Measurements from ENCODE around the gene TRIM41.
"Not testable (repeated sequence)": the region's sequence is repeated elsewhere in the genome, so short reads cannot be mapped to it uniquely, and the experiment has no call there.

The TRIM41 gene

DNA sequence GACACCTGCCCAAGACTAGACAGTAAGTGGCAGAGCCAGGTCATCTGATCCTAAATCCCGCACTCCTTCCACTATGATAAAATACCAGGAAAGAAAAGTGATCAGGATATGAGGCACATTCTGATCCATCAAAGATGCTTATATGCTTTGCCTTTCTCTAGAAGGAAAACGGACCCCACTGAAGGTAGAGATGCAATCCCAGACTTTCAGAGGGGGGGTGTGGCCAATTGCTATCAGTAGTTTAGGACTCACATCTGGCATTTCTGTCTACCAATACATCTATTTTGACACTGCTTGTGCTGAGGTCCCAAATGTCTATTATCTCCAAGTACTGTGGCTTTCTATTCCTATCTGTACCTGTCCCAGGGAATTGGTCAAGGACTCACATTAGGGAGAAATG is 36.2 kb downstream of the TRIM41 start:
- DNase-seq = no peak

DNA sequence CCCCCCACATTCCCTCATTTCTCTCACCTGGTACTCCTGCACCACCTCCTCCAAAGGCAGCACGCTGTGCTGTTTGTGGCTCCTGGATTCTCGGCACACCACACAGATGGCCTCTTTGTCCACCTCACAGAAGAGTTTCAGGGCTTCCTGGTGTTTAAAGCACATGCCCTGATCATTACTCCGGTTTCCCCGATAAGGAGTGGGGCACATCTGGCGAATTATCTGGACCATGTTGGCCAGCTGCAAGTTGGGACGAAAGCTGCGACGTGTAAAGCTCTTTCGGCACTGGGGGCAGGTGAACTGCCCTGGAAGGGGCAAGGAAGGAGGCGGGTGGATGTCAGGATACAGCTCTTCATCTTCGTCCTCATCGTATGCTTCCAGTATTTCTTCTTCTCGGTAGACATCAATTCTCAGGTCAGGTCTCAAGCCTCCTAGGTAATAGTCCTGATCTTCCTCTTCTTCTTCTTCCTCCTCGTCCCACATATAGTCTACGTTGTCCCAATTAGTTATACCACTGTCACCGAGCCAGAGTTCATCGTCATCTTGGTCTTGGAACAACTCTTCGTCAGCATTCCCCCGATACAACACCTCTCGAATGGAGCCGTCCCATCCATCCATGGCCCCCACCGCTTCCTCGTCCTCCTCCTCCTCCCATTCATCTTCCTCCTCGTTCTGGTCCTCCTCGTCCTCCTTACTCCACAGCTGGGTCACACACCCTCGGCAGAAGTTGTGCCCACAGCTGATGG is 37.1 kb downstream of the TRIM41 start:
- no peak for DNase-seq

DNA sequence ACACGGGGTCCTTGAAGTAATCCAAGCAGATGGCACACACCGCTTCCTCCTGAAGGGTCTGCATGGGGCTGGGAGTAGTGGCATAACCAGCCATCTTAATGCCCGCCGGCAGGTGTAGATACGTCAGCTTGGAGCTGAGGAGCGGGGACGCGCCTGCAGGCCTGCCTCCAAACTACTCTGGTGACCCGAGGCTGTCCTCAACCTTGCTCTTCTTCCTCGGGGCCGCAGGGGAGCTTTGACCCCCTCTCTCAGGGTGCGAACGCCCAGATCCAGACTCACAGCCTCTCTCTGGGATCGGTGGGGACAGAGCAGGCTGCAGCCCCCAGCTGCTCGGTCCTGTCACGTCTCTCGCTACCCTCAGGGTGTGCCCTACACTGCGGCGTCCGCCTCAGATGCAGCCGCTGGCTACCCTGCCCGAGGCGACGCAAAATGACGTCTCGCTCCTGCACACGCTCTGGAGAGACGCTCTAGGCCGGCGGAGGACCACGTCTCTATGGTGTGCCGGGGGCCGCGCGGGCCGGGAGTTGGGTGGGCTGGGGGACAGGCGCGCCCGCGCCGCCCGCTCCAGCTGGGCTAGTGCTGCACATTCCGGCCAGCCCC is 37.7 kb downstream of the TRIM41 start, which contains the start of gene TRIM52:
TSS of gene TRIM52 (minus strand) at position 424 of the 600 bp plus-strand sequence. CDS start at position 94, 330 bp downstream.
- DNase-seq = peak; percentile 92 to 95 (median 94)

- DNase-seq = peak; percentile 78 to 88 (median 84)
These were observed 38.4 kb downstream of the TRIM41 start for GRCh38 chr5:181261320-181262049.

DNA sequence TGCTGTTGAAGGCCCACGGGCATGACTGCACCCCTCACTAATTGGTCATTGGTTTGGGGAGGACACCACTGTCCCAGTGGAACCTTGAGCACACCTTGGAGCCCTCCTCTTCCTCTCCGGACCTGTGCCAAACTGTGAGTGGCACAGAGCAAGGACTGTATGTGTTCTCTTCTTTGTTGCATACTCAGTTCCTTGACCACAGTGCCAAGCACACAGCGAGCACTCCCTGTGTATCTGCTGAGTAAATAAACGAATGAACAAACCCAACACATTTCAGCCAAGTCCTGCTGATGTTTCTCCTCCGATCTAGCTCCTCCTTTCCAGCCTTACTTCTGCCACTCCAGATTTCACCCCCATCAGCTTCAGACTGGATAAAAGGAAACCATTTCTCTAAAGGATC is 40.6 kb downstream of the TRIM41 start:
- DNase-seq = no peak

- DNase-seq = no peak
These were observed 42.1 kb downstream of the TRIM41 start for GRCh38 chr5:181265092-181265671.

DNA sequence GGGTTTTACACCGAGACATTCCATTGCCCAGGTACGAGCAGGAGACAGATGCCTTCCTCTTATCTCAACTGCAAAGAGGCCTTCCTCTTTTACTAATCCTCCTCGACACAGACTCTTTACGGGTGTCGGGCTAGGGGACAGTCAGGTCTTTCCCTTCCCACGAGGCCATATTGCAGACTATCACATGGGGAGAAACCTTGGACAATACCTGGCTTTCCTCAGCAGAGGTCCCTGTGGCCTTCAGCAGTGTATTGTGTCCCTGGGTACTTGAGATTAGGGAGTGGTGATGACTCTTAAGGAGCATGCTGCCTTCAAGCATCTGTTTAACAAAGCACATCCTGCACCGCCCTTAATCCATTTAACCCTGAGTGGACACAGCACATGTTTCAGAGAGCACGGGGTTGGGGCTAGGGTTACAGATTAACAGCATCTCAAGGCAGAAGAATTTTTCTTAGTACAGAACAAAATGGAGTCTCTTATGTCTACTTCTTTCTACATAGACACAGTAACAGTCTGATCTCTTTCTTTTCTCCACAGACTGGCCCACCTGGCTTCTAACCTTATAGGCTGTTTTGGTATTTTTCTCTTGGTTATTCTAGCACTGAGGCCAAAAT is 44.3 kb downstream of the TRIM41 start:
- not testable (repeated sequence) for DNase-seq

GRCh38 chr5:181267907-181268306 is 44.8 kb downstream of the TRIM41 start:
- DNase-seq = not testable (repeated sequence)

DNA sequence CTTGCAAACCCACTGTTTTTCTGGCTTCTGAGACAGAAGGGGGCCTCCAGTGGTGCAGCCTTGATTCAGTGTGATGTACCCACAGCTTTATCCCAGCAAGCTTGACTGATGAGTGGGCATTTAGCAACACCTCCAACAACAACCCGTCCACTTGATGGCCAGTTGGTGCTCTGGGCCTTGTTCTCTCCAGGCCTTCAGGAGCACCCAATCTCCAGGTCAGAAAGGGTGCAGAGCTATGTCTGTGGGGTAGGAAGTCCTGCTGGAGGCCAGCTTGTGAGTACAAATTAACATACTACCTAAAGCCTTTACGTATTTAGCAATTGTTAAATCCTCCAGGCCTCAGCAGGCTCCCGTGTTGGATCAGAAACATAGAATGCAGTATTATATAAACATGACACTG is 48.0 kb downstream of the TRIM41 start:
- no peak for DNase-seq

DNA sequence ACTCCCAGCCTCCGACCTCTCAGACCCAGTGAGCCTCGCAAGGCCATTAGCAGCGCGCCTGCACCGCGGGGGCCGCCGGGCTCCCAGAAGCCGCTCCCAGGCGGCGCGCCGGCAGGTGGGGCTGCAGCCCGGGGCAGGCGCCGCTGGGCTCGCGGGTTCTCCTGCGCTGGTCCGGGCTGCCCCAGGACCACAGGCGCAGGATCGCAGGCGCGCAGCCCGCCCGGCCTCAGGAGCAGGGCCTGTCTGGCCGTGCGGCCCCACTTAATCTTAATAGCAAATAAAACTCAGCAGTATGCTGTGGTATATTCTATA is 50.3 kb downstream of the TRIM41 start:
- peak; percentile 19 to 57 (median 36) for DNase-seq

GRCh38 chr5:181280251-181280762 is 57.2 kb downstream of the TRIM41 start:
- DNase-seq = no peak

DNA sequence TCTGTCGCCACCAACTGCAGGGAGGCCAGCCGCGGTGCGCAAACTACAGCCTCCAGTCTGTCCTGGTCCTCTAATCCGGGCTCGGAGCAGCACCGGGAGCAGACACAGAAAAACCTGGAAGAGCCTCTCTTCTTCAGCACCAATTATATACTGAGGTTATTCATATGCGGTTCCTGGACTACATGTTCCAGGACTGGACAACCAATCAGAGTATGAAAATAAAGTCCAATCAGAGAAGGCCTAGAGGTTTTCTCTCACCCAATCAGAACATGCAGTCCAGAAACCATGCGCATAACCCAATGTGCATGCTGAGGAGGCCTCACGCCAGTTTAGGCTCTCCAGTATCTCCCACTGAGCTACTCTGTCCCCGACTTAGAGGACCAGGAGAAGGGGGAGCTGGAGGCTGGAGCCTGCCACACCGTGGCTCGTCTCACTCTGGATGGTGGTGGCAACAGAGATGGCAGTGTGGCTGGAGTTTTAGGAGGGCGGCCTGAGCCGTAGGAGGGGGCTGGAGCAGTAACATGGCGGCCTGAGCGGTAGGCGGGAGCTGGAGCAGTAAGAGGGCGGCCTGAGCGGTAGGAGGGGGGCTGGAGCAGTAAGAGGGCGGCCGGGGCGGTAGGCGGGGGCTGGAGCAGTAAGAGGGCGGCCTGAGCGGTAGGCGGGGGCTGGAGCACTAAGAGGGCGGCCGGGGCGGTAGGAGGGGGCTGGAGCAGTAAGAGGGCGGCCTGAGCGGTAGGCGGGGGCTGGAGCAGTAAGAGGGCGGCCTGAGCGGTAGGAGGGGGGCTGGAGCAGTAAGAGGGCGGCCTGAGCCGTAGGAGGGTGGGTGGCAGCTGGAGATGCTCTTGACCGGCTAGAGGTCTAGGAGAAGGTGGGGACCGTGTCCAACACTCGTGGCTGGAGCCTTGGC is 58.2 kb downstream of the TRIM41 start:
- DNase-seq = no peak

GRCh38 chr5:181281984-181282316 is 58.9 kb downstream of the TRIM41 start:
- no peak for DNase-seq

- DNase-seq = not testable (repeated sequence)
These were observed 59.3 kb downstream of the TRIM41 start for GRCh38 chr5:181282415-181282814.

DNA sequence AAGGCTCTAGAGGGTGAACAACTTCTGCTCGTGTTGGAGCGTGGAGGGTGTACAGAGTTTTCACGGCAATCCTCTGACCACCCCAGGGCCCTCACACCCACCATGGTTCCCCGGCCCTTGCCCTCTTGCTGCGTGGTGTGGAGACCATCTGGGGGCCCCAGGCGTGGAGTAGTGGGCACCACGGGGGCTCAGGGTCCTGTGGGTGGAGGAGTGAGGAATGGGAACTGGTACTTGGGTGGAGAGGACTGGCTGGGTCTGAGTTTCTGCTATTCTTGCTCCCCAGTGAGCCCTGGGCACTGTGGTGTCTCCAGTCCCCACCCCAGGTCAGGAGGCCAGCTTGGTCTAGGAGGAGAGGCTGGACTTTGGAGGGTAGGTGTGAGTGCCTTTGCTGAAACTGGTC is 59.8 kb downstream of the TRIM41 start:
- DNase-seq = no peak

GRCh38 chr5:181283347-181283746 is 60.3 kb downstream of the TRIM41 start:
- DNase-seq = no peak

DNA sequence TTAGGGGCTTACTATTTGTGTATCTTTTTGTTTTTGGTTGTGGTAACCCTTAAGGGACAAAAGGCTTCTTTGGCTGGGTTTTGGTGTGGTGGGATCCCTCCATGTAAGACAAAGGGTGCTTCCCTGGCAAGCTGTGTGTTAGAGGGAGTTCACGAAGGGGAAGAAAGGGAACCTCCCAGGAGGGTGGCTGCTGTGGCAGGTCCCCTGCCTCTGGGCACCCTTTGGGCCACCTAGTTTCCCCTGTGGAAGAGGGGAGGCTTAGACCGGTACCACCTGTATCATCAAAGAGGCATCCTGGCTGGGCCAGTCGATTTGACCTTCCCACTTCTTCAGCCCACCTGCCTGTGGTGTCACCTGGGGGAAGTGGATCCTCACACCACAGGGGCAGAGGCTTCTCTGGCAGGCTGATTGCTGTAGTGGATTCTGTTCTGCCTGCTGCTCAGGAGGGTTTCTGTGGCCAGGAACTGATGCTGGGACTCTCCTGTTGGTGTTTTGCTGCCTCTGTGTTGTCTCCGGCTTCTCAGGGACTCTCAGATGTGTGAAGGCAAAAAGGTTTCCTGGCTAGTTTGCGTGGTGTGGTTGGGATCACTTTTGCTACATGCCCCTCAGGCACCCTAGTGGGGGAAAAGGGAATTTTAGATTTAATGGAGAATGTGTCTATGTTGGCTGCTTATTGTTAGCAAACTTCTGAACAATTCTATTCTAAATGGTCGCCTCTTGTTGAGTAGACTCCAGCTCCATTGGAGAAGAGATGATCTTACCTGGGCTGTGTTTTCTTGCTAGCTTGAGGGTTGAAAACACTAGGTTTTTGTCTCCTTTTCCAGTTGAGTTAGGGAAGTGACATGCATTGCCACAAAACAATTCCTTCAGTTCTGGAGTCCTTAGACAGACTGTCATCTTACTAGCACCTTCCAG is 61.0 kb downstream of the TRIM41 start:
- not testable (repeated sequence) for DNase-seq

Data from suppressor macrophage (primary cell).